Amniotic stem cell (primary cell): Measurements from ENCODE around the gene SERPINA5.
"Not testable (repeated sequence)": the region's sequence is repeated elsewhere in the genome, so short reads cannot be mapped to it uniquely, and the experiment has no call there.

Source experiments
- DNase-seq: peaks from one replicate; lab custom pipeline; 2025; lab: John Stamatoyannopoulos, UW

The SERPINA5 gene

DNA sequence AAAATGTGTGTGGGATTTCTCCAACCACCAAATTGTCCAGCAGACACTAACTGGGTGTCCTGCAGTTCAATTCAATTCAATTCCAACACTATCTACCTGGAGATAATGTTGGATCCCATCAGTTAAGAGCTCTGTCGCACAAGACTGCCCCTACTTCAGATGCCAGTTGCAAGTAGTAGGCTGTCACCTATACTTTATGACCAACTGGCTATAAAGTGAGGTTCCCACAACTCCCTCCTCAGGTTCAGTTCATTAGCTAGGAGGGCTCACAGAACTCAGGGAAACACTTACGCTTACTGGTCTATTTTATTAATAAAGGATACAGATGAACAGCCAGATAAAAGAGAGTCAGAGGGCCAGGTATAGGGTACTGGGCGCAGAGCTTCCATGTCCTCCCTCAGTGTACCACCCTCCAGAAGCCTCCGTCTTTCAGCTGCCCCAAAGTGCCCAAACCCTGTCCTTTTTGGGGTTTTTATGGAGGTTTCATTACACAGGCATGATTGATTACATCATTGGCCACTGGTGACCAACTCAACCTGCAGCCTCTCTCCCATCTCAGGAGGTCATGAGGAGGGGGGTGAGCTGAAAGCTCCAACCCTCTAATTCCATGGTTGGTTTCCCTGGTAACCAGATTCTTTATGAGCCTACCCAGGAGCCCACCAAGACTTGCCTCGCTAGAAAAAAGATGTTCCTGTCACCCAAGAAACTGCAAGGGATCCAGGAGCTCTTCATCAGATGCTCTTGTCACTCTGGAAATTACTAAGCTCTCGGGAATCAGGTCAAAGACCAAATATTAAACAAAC lies 7.5 kb upstream of the SERPINA5 start:
- no peak for DNase-seq

DNA sequence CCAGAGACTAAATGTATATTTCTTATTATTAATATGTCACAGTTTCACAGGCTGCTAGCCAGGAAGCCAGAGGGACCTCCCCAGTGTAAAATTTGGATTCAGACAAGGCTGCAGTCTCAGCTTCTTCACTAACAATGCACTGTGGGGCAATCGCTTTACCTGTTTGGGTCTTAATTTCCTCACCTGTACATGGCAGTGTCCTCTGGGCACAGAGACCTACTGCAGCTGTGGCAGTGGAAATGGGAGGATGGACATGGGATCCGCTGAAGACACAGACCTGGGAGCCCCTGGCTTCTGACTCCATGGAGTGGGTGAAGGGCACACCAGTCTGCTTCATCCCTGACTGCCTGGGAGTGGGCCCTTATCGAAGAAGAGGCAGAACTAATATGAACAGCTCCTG lies 6.9 kb upstream of the SERPINA5 start:
- no peak for DNase-seq

DNA sequence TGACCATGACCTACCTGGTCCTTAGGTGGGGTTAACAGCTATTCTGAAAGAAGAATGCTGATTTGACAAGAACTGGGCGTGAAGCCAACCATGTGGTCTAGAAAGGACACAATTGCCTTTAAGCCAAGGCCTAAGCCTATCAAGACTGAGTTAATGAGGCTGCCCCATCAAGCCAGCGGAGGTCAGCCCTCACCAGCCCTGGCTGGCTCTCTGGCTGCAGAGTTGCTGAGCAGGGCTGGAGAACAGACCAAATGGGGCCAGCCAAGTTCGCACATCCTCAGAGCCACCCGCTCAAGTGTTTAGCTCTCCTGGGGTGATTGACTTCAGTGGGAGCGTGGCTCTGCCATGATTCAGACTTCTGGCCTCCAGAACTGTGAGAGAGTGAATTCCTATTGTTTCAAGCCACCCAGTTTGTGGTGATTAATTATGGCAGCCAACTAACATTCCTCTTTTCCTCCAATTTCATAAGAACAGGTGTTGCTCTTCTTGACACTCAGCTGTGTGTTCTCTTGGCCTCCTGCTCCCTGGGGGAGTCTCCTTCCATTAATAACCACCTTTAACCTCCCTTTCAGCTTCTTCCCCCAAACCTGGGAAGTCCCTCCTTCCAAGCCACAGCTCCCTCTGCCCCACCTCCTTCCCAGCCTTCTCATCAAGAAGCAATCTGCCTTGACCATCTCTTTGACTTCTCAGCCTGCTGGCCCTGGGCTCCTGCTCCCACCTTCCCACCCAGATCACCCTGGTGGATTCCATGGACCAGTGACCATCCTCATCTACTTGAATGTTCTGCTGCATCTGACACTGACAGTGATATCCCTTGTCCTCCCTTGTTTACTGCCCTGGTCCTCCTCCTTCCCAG lies 5.3 kb upstream of the SERPINA5 start:
- no peak for DNase-seq

GRCh38 chr14:94577472-94577871 lies 3.8 kb upstream of the SERPINA5 start:
- not testable (repeated sequence) for DNase-seq

DNA sequence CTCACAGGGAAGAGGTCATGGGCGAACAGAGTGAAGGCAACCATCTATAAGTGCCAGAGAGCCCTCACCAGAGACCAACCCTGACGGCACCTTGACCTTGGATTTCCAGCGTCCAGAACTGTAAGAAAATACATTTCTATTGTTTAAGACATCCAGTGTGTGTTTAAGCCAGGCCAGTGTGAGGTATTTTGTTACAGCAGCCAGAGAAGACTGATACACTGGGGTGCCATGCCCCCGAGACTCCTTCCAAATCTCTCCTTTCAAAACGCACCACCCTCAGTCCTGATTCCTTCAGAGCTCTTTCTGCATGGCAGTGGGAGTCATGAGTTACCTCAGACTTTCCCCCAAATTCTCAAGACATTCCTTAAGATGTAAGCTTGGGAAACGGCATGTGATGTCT lies 2.5 kb upstream of the SERPINA5 start:
- DNase-seq: no peak

- no peak for DNase-seq
Observed at GRCh38 chr14:94582199-94582750, 1.0 kb downstream of the SERPINA5 start.

DNA sequence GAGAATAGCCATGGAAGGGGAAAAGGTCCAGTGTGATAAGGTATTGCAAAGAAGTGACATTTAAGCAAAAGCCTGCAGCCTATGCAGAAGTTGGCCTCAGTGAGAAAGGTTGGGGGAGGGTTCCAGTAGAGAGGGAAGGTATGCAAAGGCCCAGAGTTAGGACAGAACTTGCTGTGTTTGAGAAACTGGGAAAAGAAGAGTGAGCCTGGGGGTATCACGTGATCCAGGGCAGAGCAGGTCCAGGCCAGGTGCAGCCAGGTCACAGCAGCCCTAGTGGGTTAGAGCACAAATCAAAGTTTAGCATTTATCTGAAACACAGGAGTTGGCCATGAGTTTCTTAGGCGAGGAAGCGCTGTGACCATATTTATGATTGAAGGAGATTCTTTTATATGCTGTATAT lies 1.6 kb downstream of the SERPINA5 start:
- no peak for DNase-seq

DNA sequence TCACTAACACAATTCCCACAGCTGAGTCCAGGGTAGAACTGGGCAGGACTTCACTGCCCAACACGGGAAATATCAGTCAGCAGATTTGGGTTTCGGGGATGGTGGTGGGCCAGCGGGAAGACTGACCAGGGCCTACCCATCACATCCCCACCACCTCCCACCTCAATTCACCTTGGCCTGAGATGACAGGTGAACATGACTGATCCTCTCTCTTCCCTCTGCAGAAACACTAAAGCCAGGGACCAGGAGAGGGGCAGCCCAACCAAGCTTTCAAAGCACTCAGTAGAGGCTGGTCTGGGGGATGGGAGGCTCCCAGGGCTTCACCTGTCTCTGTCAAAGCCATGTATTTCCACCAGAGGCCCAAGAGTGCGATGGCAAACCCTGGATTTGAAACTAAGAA lies 2.3 kb downstream of the SERPINA5 start:
- no peak for DNase-seq

DNA sequence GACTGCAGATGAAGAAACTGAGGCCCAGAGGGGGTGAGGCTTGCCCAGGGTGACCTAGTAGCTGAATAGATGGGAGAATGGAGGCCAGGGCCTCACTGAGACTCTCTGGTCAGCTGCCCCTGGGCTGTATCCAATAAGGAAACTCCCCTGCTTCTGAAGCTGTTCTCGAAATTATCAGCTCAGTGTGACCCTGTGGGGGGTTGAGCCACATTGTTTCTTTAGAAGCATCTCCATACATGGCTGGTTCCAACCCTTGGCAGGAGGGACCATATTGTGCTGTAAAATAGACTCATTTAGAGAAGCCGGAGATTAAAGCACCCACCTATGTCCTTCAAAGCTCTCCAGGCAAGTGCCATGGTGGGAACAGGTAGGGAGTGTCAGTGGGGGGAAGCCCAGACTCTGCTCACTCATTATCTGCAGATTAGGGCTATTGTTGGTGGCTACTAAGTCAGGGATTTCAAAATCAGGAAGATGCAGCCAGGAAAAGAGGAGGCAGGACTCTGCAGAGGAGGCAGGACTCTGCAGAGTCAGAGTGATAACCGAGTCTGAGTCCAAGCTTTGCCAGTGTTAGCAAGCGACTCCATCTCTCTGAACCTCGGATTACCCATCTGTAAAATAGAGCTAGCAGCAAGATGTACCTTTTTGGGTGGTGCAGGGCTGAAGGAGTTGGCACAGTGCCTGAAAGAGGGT lies 3.5 kb downstream of the SERPINA5 start:
- no peak for DNase-seq

DNA sequence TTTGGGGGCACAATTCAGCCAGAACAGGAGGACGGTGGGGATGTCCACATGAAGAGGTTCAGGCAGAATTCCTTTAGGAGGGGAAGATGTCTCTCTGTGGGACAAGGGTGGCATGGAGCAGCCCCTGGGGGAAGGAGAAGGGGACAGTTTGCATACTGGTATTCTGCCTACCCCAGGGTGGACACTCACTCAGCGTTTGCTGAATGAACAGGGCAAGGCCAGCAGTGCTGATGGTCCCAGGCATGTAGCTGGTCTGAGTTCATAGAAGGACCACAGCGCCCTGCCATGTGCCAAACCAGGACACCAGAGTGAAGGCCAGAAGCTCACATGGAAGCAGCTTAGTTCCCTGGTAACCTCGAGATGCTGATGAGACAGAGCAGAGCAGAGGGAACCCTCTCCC lies 5.4 kb downstream of the SERPINA5 start:
- DNase-seq: no peak

- DNase-seq: no peak
Observed at GRCh38 chr14:94588311-94588710, 7.1 kb downstream of the SERPINA5 start.

DNA sequence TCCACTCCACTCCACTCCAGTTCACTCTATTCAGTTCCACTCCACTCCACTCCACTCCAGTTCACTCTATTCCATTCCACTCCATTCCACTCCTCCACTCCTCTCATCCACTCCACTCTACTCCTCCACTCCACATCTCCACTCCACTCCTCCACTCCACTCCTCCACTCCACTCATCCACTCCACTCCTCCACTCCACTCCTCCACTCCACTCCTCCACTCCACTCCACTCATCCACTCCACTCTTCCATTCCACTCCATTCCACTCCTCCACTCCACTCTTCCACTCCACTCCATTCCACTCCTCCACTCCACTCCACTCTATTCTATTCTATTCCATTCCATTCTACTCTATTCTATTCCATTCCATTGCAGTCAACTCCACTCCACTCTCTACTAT lies 9.8 kb downstream of the SERPINA5 start:
- DNase-seq: no peak

GRCh38 chr14:94591871-94592270 lies 10.6 kb downstream of the SERPINA5 start:
- DNase-seq: no peak

DNA sequence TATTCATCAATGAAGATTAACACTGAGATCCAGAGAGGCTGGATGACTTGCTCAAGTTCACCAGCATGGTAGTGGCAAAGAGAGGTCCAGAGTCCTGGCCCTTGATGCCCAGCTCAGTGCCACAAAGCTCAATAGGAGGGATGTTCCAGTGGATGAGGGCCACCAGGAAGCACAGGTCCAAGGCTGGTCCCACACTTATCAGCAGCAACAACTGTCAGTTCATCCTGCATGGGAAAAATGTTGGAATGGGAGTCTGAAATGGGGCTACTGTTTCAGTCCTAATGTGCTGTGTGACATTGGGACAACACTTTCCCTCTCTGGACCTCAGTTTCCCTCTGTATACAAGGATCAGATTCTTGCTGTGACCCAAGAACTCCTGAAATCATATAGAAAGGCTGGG lies 11.2 kb downstream of the SERPINA5 start:
- no peak for DNase-seq

- DNase-seq: no peak
Observed at GRCh38 chr14:94593376-94593748, 12.1 kb downstream of the SERPINA5 start.

- DNase-seq: no peak
Observed at GRCh38 chr14:94593749-94594431, 12.7 kb downstream of the SERPINA5 start.

GRCh38 chr14:94594441-94594840 lies 13.2 kb downstream of the SERPINA5 start:
- no peak for DNase-seq

DNA sequence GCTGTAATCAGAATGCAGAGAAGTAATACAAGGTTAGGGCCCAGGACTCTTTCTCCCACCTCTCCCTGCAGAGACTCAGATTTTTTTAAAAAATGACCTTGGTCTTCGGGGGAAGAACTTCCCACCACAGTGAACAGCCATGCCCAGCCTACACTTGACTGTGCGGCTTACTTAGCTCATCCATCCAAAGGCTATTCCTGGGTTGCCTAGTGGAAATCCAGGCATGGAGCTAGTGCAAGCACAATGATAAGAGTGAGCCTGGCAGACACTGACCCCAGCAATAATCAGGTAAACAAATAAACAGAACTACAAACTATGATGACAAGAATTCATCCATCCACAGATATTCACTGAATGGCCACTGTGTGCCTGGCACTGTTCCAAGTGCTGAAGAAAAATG lies 14.7 kb downstream of the SERPINA5 start:
- DNase-seq: no peak

DNA sequence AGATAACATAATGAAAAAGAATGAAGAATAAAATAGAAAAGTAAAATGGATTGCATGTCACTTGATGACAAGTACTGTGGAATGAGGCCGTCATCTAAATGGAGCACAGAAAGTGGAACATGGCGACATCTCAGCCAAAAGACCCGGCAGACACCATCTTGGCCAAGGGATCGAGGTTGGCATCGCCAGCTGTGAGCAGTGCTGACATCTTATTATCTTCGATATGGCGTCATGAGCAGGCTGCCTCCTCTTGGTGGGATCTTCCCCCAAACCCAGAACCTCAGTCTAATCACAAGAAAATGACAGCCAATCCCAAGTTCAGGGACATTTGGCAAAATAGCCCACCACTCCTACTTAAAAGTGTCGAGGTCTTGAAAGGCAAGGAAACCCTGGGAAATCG lies 15.1 kb downstream of the SERPINA5 start:
- no peak for DNase-seq

DNA sequence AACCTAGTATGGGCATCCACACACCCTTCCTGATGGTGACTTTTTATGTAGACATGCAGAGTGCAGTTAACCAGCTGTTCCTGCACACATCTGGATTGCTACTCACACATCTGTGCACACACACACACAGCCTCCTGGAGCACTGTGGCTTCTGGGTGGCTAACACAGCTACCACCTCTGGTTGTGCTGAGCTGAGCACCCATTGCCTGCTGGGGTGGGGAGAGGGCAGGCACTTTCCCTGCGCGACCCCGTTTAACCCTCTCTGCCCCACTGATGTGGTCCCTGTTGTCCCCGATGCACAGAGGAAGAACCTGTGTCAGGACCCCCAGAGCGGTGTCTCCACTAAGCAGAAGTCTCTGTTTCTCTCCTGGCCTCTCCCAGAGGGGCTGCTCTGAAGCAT lies 16.6 kb downstream of the SERPINA5 start:
- no peak for DNase-seq

DNA sequence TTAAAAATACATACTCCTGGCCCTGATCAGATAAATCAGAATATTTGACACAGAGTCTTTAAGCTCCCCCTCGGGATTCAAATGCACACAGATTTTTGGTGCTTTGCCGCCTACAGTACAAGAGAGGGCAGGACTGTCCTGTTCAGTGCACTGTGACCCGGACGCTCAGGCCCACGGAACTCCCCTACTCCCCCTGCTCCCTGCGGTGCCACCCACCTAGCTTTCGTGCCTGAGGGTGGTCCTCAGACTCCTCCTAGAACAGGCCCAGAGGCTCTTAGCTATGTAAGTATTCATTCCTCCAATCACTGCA lies 17.2 kb downstream of the SERPINA5 start:
- no peak for DNase-seq
